GM12878 (cell line): ENCODE data around the gene DMD. TPM values are rescaled to one million over a fixed set of nuclear protein-coding genes. Genes with fewer than 3 reads are reported as not detected.

Experiments used
- ATAC-seq: fragments of 200-7000 bp; cut with Tn5 transposase; 3 replicates; pipeline ENCODE4 v1.9.1; 2020; ENCODE audit warnings: mild to moderate bottlenecking, moderate library complexity
- BruUV-seq: library from RNA; stranded (reverse); fragments of 400-500 nt; replicated peaks from 2 replicates; lab custom pipeline; 2021; lab: Mats Ljungman, UMichigan
- CTCF ChIA-PET: fragments of 300-600 bp; sonication (Branson Sonifier 250); formaldehyde crosslinking; extraction: SDS; loops from one replicate; lab custom pipeline; 2021; ENCODE audit warnings: inconsistent platforms; lab: Yijun Ruan, JAX
- POLR2A ChIA-PET: fragments of 350-600 bp; formaldehyde crosslinking; extraction: SDS; loops from one replicate; lab custom pipeline; 2021; ENCODE audit warnings: inconsistent platforms; lab: Charles Lee
- RAD21 ChIA-PET: fragments of 300-600 bp; sonication (Branson Sonifier 250); formaldehyde crosslinking; loops from one replicate; lab custom pipeline; 2023; ENCODE audit warnings: antibody characterized with exemption; ENCODE audit not compliant: unreplicated experiment; lab: Charles Lee
- SMC1A ChIA-PET: fragments of 300-600 bp; sonication (Branson Sonifier 250); formaldehyde crosslinking; loops from one replicate; lab custom pipeline; 2023; ENCODE audit not compliant: unreplicated experiment, uncharacterized antibody; lab: Charles Lee
- DNase-seq: peaks from one replicate; pipeline ENCODE4 v3.0.0-alpha.2; 2011; ENCODE audit warnings: low read depth, low spot score
- FAIRE-seq: peaks from 3 replicates; lab custom pipeline; 2011; peaks lifted over from hg19 to GRCh38; lab: Jason Lieb, UNC
- H2AFZ ChIP-seq: 2 replicates; pipeline ENCODE4 v1.6.0; 2011; ENCODE audit warnings: low read depth, low read length, control low read depth; ENCODE audit not compliant: control insufficient read depth
- H3K27ac ChIP-seq: 2 replicates; pipeline ENCODE4 v1.5.1; 2011; ENCODE audit warnings: control low read depth; ENCODE audit not compliant: control insufficient read depth, insufficient read depth
- H3K27me3 ChIP-seq, 2 experiments: replicated peaks in 1 of 2; 2 replicates each; pipeline versions ENCODE4 v1.6.0 to v1.6.1; 2011; ENCODE audit warnings: low read length in 1 of 2; ENCODE audit not compliant: control insufficient read depth in 2 of 2, insufficient read depth in 2 of 2
- H3K36me3 ChIP-seq, 2 experiments: 2 replicates each; pipeline ENCODE4 v1.5.1; 2011; ENCODE audit warnings: low read length in 1 of 2; ENCODE audit not compliant: control insufficient read depth in 2 of 2, insufficient read depth in 2 of 2
- H3K4me1 ChIP-seq: 2 replicates; pipeline ENCODE4 v1.6.1; 2011; ENCODE audit warnings: mild to moderate bottlenecking, low read length, moderate library complexity, mixed read lengths; ENCODE audit not compliant: control insufficient read depth, insufficient read depth
- H3K4me2 ChIP-seq: 2 replicates; pipeline ENCODE4 v1.6.0; 2011; ENCODE audit warnings: control low read depth; ENCODE audit not compliant: control insufficient read depth, insufficient read depth
- H3K4me3 ChIP-seq: fragments of 200-600 bp; sonication (generic); 2 replicates; pipeline ENCODE4 v1.5.1; 2016
- H3K79me2 ChIP-seq: 2 replicates; pipeline ENCODE4 v1.6.0; 2011; ENCODE audit warnings: low read length; ENCODE audit not compliant: control insufficient read depth, insufficient read depth
- H3K9ac ChIP-seq: 2 replicates; pipeline ENCODE4 v1.8.0; 2011; ENCODE audit warnings: low read length, control low read depth, mixed read lengths; ENCODE audit not compliant: control insufficient read depth, insufficient read depth
- H3K9me3 ChIP-seq: replicated peaks from 3 replicates; pipeline ENCODE4 v1.5.1; 2011; ENCODE audit warnings: mild to moderate bottlenecking, low read length; ENCODE audit not compliant: control insufficient read depth, insufficient read depth
- H4K20me1 ChIP-seq: 2 replicates; pipeline ENCODE4 v1.6.0; 2011; ENCODE audit not compliant: control insufficient read depth, insufficient read depth
- BHLHE40 ChIP-seq, 2 experiments: fragments of 450-650 bp in 1 of 2; IDR thresholded peaks; 2 replicates each; pipeline ENCODE4 v1.6.1; 2011 to 2017; ENCODE audit warnings: low read depth in 2 of 2, borderline replicate concordance in 1 of 2, improper control_type of control experiment in 1 of 2, low read length in 1 of 2, mild to moderate bottlenecking in 1 of 2
- CTCF ChIP-seq, 3 experiments: IDR thresholded peaks in 2 of 3; conservative IDR thresholded peaks in 1 of 3; 2 replicates each; pipeline ENCODE4 v1.5.1; 2011; ENCODE audit warnings: low read depth in 3 of 3, low read length in 3 of 3, mild to moderate bottlenecking in 3 of 3, control low read depth in 2 of 3, moderate library complexity in 2 of 3, inconsistent platforms in 1 of 3, mixed read lengths in 1 of 3; ENCODE audit not compliant: control insufficient read depth in 2 of 3, insufficient read depth in 1 of 3; ENCODE audit errors: extremely low read depth in 1 of 3
- E4F1 ChIP-seq: fragments of 450-650 bp; IDR thresholded peaks from 2 replicates; pipeline ENCODE4 v1.6.1; 2018; ENCODE audit warnings: borderline replicate concordance, mild to moderate bottlenecking; ENCODE audit not compliant: partially characterized antibody
- FOS ChIP-seq: IDR thresholded peaks from 3 replicates; pipeline ENCODE4 v1.6.1; 2011; ENCODE audit warnings: borderline replicate concordance; ENCODE audit not compliant: insufficient read length; ENCODE audit errors: extremely low read depth
- JUNB ChIP-seq: IDR thresholded peaks from 2 replicates; pipeline ENCODE4 v1.6.1; 2016; ENCODE audit warnings: antibody characterized with exemption, mild to moderate bottlenecking
- JUND ChIP-seq: IDR thresholded peaks from 2 replicates; pipeline ENCODE4 v1.6.1; 2012; ENCODE audit warnings: low read depth, mild to moderate bottlenecking, low read length, improper control_type of control experiment, moderate library complexity
- NFYA ChIP-seq: IDR thresholded peaks from 2 replicates; pipeline ENCODE4 v1.6.1; 2011; ENCODE audit warnings: low read depth, mild to moderate bottlenecking, low read length, improper control_type of control experiment, borderline replicate concordance
- RB1 ChIP-seq: fragments of 450-650 bp; formaldehyde crosslinking; IDR thresholded peaks from 2 replicates; pipeline ENCODE4 v1.6.1; 2017; ENCODE audit warnings: mild to moderate bottlenecking, borderline replicate concordance
- RCOR1 ChIP-seq: conservative IDR thresholded peaks from 2 replicates; pipeline ENCODE4 v1.6.1; 2012; ENCODE audit warnings: low read depth, low read length, improper control_type of control experiment
- REST ChIP-seq: IDR thresholded peaks from 2 replicates; pipeline ENCODE4 v1.6.1; 2012; ENCODE audit warnings: mild to moderate bottlenecking, low read depth, low read length
- SKIL ChIP-seq: fragments of 450-650 bp; IDR thresholded peaks from 2 replicates; pipeline ENCODE4 v1.6.1; 2017; ENCODE audit warnings: mild to moderate bottlenecking, low read depth, inconsistent platforms; ENCODE audit not compliant: poor library complexity, severe bottlenecking
- WRNIP1 ChIP-seq: IDR thresholded peaks from 2 replicates; pipeline ENCODE4 v1.6.1; 2011; ENCODE audit warnings: low read depth, low read length, improper control_type of control experiment, borderline replicate concordance
- ZBED1 ChIP-seq: IDR thresholded peaks from 2 replicates; pipeline ENCODE4 v1.6.1; 2016; ENCODE audit warnings: borderline replicate concordance
- ZNF217 ChIP-seq: fragments of 450-650 bp; IDR thresholded peaks from 2 replicates; pipeline ENCODE4 v1.6.1; 2017; ENCODE audit warnings: antibody characterized with exemption, mild to moderate bottlenecking
- ZNF24 ChIP-seq: fragments of 450-650 bp; IDR thresholded peaks from 2 replicates; pipeline ENCODE4 v1.6.1; 2017; ENCODE audit warnings: antibody characterized with exemption, mild to moderate bottlenecking
- WGBS: methylation state at CpG from one replicate; pipeline ENCODE4 v1.1.6; 2016; ENCODE audit warnings: low lambda C conversion rate; ENCODE audit not compliant: insufficient replicate concordance, insufficient coverage; ENCODE audit errors: missing lambda C conversion rate; 5-methylcytosine and 5-hydroxymethylcytosine counted together
- in situ Hi-C: fragments of 300-500 bp; cut with MboI; formaldehyde crosslinking; loops from 9 replicates; pipeline ENCODE4 v1.14.3; 2018; ENCODE audit warnings: mixed read lengths
- intact Hi-C: fragments of 100-400 bp; cut with micrococcal nuclease; formaldehyde crosslinking; loops from one replicate; pipeline ENCODE4 v1.14.2; 2022; ENCODE audit not compliant: unreplicated experiment
- polyA plus RNA-seq, 11 experiments: library from polyadenylated mRNA; depleted of rRNA in 4 of 11; unstranded in 6 of 11; stranded (reverse) in 5 of 11; fragments of >200 nt; fragmentation: Nextera tagmentation in 4 of 11; fragmentation: Illumina TruSeq in 1 of 11; extraction: Ambion mirVana in 4 of 11; extraction: Trizol in 1 of 11; gene quantifications; 1 replicate in 1 of 11; 2 replicates in 10 of 11; pipeline versions ENCODE4 v1.2.1 to v1.2.3, GENCODE V29; 2011 to 2016; ENCODE audit warnings: inconsistent platforms in 2 of 11, missing spikeins in 2 of 11, low read depth in 1 of 11
- total RNA-seq, 4 experiments: library from RNA; depleted of rRNA in 3 of 4; stranded (reverse); fragments of >200 nt in 3 of 4; fragmentation: Illumina TruSeq in 1 of 4; extraction: Trizol in 1 of 4; gene quantifications; 2 replicates each; pipeline versions ENCODE4 v1.2.1 to v1.2.3, GENCODE V29; 2013 to 2021

The DMD gene
- total and polyA plus RNA-seq, 10 of the 15 experiments (the other 5 are each of a cell fraction or from before 2014, with no cell fraction given) = 1.4 to 24.3 (median 4.3) TPM

GRCh38 chrX:31459361-31459760 is 1752.0 kb downstream of the DMD start:
- Histone ChIP-seq H3K4me3 (no peak overlapping the region), H3K4me2 (no peak overlapping the region), H3K36me3 (no peaks in the 10 kb centered on the region), H3K27ac (no peak overlapping the region), H3K27me3 (no peaks in the 10 kb centered on the region), H4K20me1 (no peaks in the 10 kb centered on the region), H3K9ac (no peak overlapping the region), H2AFZ (no peak overlapping the region), H3K4me1 (no peaks in the 10 kb centered on the region), H3K9me3 (no peaks in the 10 kb centered on the region), H3K79me2 (no peaks in the 10 kb centered on the region)
- DNase-seq (no peak), ATAC-seq (no peak), FAIRE-seq (no peak)
- in situ Hi-C loops (no loop called here), intact Hi-C loops (no loop called here)
- 35% methylated on average over 5 of the region's 5 CpGs for WGBS
- RAD21 ChIA-PET = no interaction called here
- SMC1A ChIA-PET = no interaction called here
- BruUV-seq = no TSS peak
- POLR2A ChIA-PET = no interaction called here
- CTCF ChIA-PET = no interaction called here
- TF ChIP-seq RCOR1 = no peak
- no peak for TF ChIP-seq E4F1
- TF ChIP-seq REST = no peak
- no peak for TF ChIP-seq JUND
- TF ChIP-seq FOS = no peak
- TF ChIP-seq JUNB = no peak
- TF ChIP-seq ZBED1 = no peak
- TF ChIP-seq SKIL = no peak
- no peak for TF ChIP-seq BHLHE40 (IDR thresholded peaks at IDR 0.05; ENCODE audit: borderline replicate concordance in 1 of 2, low read depth in 2 of 2, low read length in 1 of 2)
- TF ChIP-seq WRNIP1 = no peak
- no peak for TF ChIP-seq ZNF24
- no peak for TF ChIP-seq CTCF (IDR thresholded peaks at IDR 0.05 in 2 of 3, conservative IDR thresholded peaks at IDR 0.05 in 1 of 3; ENCODE audit: control insufficient read depth in 2 of 3, extremely low read depth in 1 of 3, insufficient read depth in 1 of 3, low read depth in 3 of 3, low read length in 3 of 3)
- TF ChIP-seq NFYA = no peak
- TF ChIP-seq RB1 = no peak
- no peak for TF ChIP-seq ZNF217
